T1000 (cell line): ENCODE data around the gene IKZF1.

Experiments
- DNase-seq: peaks from one replicate; lab custom pipeline; 2025; ENCODE audit warnings: mixed read lengths; lab: John Stamatoyannopoulos, UW

Gene IKZF1

DNA sequence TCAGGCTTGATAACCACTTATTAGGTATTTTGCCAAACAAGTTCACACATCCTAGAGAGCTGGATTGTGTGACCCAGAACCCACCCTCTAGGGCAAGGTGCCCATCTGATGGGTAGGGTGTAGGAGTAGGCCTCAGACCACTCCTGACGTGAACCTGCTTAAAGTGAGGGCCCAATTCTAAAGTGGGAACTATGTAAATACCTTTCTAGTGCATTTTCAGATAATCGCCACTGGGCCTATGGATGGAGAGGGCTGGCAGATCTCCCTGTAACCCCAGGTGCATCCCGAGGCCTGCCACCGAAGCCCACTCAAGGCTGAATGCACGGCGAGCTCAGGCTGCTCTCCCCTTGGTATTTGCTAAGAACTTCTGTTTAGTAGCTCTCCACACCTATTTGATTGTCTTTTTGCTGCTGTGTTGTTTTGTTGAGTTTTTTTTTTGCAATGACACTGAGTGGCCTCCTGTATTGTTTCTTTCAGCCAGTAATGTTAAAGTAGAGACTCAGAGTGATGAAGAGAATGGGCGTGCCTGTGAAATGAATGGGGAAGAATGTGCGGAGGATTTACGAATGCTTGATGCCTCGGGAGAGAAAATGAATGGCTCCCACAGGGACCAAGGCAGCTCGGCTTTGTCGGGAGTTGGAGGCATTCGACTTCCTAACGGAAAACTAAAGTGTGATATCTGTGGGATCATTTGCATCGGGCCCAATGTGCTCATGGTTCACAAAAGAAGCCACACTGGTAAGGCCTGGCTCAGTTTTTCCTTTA lies 71.7 kb downstream of the IKZF1 start:
- no peak for DNase-seq

DNA sequence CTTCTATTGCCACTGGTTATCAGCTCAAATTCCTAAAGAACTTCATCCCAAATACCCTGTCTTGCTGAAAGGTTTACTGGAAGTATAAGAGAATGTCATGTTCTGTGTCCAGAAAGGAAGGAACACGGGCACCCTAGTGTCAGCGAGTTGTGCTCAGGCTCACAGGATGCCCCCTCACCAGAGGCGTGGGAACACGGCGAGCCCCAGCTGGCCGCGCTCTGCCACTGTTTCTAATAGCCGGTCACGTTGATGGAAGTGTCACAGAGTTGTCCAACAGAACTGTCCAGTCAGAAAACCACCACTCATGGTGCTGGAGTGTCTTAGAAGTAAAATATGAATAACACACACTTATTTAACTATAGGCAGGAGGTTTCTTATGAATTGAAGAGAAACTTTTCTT lies 72.8 kb downstream of the IKZF1 start:
- no peak for DNase-seq

DNA sequence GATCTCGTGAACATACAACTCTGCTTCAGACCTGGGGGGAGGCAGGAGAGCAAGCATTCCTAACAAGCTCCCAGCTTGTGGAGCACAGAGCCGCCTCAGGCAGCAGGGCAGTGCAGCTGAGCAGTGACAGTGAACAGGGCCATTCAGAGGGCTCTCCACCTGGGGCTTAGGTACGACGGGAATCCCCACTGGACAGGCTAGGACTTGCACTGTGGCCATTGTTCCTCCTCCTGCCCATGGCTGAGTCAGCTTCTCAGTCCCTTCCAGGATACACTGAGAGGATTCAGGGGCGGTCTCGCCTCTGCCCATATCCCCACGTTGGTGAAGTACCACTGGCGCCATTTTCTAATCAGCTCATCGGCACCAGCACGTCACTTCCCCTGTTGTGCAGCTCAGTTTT lies 74.6 kb downstream of the IKZF1 start:
- DNase-seq: no peak

DNA sequence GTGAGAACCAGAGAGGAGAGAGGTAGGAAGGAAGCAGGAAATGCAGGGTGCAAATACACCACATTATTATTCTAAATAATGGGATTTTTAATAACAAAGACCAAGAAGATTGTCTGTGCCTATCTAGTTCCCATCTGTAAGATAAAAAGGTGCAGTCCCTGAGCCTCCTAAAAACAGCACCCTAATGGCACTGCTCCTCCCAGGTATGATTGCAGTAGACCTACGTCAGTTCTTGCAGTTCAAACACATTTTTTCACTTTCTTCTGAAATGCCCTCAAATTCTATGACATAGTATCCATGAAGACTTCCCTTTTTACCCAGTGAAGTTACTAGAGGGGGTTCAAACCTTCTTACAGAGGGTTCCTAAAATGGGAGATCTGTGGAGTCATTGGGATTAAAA lies 75.0 kb downstream of the IKZF1 start:
- DNase-seq: no peak

DNA sequence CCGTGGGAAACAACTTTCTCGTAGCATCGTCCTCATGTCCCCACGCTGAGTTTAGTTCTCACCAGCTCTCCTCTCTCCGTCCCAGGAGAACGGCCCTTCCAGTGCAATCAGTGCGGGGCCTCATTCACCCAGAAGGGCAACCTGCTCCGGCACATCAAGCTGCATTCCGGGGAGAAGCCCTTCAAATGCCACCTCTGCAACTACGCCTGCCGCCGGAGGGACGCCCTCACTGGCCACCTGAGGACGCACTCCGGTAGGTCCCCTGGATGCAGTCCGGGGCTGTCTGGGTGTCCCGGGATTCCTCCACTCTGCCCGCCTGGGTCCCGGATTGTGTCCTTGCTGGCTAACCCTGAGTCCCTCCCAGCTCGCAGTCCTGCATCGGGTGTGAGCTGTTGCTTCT lies 77.9 kb downstream of the IKZF1 start:
- DNase-seq: no peak

DNA sequence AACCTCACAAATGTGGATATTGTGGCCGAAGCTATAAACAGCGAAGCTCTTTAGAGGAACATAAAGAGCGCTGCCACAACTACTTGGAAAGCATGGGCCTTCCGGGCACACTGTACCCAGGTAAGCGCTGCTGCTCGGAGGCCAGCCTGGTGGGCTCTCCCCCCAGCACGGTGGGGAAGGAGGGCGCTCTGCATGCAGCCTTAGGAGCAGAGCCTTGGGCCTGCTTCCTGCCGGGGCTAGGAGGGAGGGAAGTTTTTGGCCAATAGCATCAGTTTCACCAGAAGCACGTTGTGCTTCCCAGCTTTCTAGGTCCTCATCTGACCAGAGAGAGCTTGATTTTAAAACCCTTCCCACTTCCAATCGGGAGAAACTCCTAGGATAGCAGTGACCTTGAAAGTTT lies 82.8 kb downstream of the IKZF1 start:
- no peak for DNase-seq

DNA sequence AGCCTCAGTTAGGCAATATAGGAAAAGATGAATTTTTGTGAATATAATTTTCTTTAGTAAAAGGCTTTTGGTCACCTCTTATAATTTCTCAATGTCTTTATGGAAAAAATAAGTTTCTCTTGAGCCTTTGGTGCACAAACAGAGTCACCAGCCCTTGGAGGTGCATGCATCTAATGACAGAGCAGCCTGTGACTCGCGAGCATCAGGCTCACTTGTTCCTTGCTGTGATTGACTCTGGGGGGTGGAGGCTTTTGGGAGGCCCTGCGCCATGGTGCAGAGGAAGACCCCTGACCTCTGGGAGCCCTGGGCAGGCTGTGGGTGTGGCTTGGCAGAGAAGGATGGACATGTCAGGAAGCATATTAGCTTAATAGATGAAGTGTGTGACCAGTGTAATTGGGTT lies 85.4 kb downstream of the IKZF1 start:
- DNase-seq: no peak

DNA sequence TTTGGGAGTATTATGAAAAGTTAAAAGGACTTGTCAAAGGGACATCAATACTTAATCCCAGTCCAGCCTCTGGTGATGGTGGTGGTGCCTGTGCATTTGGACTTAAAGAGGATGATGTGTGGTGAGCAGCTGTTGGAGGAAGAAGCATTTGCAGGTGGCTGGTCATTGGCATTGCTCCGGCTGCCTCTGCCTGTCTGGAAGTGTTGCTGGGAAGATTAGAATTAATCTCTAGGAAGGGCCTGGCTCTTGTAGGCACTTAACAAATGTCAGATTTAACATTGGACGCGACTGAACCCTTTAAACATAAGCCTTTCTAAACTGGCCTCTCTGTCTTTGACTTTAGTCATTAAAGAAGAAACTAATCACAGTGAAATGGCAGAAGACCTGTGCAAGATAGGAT lies 86.9 kb downstream of the IKZF1 start:
- DNase-seq: no peak

DNA sequence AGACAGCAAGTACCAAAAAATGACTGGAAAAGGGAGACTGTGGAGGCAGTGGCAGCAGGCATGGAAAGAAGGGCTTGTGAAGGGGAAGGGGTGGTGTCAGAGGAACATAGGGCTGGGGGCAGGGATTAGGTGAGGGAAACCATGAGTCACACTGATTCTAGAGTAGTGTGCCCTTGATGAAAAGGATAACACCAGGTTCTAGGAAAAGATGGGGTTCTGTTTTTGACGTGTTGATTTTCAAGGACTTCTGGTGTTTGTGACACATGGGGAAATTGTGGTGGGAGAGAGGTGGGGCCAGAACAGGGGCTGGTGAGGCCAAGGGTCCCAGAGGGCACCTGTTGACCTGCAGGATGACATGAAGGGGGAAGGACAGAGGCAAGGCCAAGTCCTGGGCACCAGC lies 88.6 kb downstream of the IKZF1 start:
- no peak for DNase-seq

DNA sequence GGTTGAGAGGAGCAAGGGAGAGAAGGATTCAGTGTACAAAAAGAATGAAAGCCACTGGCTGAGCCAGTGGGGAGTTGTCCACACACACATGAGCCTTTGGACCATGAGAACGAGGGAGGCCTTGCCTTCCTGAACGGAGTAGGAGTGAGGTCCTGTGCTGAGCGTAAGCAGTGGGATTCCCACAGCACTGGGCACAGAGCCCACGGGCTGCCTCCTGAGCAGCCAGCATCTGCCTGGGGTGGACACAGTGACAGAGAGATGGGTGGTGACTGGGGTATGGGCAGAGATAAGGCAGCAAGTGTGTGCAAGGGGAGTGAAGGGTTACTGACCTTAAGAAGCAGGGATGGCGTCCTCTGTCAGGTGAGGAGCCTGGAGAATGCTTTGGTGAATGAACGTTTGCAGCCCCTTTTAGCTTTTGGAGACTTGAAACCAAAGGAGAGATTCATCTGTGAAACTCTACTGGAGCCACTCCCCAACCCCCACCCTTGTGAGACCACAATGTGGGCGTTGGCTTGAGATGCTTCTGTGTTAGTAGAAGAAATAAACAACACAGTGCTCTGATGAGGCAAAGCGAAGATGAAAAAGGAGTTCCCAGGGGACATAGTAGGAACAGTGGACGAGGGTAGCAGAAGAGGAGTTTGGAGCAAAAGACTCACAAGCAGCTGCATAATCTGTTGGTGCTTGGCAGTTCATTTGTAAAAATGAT lies 89.2 kb downstream of the IKZF1 start:
- DNase-seq: no peak

DNA sequence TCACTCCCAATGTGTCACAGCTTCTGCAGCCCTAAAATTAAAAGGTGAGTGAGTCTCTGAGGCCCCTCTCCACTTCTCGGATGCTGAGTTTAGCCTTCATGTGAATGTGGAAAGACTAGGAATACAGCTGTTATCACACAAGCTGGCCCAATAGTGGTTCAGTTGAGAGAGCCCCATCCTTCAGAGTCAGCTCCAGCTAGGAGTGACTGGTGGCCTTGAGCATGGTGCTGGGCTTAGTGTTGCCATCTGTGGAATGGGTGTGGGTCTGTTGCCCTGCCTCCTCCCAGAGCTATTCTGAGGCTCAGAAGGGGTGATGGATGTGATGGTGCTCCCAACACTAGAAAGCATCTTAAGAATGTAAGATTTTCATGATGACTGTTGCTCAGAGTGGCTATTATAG lies 89.8 kb downstream of the IKZF1 start:
- no peak for DNase-seq

DNA sequence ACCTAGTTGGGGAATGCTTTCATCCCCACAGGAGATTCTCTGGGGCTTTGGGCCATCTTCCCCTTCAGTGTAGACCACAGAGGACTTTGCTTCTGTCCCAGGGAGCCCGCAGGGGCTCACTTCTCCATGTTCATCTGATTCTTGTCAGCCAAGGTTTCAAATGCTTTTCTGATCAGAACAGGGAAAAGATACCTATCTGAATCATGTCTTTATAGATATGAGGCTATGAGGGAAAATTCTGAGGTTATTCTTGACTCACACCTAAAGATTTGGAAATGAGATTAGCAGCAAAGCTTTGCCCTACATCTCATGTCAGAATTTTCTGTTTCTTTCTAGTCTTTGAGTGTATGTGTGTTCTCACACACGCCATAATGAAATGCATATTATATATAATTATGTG lies 92.3 kb downstream of the IKZF1 start:
- DNase-seq: no peak

DNA sequence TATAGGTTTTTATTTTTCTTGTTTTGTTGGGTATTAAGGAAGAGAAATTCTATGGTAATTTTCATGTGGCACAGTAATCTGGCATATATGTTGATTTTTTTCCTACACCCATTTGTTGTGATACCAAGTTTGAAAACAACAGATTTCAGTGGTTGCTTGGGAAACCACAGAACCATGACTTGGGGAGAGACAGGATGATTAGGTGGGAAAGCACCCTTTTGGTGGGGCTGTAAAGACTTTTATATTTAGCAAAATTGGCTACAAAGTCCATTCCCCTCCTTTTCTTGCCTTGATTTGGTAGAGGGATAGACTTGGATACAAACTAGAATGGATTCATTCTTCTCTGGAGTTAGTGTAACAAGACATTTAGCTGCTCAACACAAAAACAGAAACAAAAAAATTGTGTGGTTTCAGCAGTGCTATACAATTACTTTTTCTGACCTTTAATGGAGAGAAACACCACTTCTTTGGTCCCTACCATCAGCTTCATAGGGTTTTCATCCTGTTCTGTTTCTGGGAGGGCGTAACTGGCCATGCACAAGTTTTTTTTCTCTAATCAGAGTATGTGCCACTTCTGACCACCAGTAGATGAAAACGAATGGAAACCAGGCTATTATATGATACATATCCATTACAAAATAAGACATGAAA lies 92.9 kb downstream of the IKZF1 start:
- DNase-seq: no peak

DNA sequence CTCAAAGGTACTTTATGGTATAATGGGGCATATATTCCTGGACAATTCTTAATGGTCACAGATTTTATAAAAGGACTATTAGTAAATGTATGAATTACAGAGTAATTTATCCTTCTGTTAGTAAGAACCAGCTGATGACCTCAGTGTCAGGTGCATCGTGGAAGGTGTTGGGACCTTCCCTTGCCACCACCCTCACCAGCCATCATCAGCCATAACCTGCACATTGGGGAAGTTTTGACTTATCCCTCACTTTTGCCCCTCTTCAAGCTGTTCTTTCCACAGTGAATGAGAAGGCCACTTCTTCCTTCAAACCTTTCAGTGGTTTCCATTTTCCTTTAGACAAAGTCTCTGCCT lies 93.4 kb downstream of the IKZF1 start:
- DNase-seq: no peak

DNA sequence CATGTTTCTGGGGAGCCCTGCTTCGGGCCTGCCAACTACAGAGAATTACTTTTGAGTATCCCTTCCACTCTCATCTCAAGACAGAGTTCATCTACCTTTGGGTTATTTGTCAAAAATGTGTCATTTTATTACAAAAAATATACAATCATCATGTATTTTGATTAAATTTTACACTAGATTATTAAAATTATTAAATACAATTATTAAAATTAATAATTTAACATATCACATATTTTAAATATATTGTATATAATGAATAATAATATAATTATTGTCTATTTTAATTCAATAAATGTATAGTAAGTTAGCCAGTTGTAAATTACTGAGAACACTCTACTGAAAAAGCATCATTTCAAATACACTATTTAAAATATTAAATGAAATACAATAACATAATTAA lies 94.7 kb downstream of the IKZF1 start:
- no peak for DNase-seq

DNA sequence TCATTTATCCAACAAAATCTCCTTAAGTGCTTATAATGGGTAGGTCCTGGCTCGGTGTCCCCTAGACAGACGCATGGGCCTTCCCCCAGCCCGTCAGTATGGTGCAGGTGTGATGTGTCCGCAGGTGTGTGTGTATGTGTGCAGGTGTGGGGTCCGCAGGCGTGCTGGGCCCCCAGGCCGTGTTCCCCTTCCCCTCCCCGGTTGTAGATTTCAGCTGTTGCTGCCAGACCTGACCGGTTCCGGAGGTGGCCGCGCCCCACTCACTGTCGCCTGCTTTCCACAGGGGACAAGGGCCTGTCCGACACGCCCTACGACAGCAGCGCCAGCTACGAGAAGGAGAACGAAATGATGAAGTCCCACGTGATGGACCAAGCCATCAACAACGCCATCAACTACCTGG lies 95.1 kb downstream of the IKZF1 start:
- DNase-seq: no peak

DNA sequence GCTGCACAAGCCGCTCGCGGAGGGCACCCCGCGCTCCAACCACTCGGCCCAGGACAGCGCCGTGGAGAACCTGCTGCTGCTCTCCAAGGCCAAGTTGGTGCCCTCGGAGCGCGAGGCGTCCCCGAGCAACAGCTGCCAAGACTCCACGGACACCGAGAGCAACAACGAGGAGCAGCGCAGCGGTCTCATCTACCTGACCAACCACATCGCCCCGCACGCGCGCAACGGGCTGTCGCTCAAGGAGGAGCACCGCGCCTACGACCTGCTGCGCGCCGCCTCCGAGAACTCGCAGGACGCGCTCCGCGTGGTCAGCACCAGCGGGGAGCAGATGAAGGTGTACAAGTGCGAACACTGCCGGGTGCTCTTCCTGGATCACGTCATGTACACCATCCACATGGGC lies 95.6 kb downstream of the IKZF1 start:
- DNase-seq: no peak

DNA sequence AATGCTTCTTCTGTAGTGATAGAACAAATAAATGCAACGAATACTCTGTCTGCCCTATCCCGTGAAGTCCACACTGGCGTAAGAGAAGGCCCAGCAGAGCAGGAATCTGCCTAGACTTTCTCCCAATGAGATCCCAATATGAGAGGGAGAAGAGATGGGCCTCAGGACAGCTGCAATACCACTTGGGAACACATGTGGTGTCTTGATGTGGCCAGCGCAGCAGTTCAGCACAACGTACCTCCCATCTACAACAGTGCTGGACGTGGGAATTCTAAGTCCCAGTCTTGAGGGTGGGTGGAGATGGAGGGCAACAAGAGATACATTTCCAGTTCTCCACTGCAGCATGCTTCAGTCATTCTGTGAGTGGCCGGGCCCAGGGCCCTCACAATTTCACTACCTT lies 99.9 kb downstream of the IKZF1 start:
- no peak for DNase-seq

DNA sequence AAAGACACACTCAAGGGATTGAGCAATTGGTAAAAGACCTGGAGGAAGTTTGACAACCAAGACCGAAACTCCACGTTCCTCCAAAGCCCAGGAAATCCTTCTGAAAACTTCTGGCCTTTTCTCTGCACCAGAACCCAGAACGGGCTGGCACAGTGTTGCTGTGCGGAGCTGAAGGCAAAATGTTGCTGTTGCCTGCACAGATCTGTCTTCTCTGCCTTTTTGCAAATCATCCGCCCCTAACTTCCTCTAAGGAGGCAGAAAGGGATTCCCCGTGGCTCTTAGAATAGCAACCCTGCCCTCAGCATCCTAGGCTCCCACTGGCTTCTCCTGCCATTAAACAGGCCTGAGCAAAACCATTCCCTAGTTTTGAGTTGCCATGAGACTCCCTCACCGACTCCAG lies 100.7 kb downstream of the IKZF1 start:
- no peak for DNase-seq

DNA sequence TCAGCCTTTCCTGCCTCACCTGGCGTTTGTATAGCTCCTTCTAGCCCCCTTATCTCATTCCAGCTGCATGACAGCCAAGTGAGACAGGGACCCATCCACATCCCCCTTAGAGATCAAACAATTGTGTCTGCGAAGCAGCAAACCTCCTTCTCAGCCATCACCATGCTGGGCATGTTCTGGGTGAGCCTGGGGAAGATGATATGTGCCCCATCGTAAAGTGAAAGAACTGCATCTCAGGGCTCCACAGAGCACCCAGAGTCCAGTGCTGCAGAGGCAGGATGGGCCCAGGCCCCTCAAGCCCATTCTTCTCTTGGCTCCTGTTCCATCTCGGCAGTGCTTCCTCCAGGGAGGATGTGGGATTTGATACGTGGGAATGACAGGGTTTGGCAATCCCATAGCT lies 102.4 kb downstream of the IKZF1 start:
- DNase-seq: no peak

DNA sequence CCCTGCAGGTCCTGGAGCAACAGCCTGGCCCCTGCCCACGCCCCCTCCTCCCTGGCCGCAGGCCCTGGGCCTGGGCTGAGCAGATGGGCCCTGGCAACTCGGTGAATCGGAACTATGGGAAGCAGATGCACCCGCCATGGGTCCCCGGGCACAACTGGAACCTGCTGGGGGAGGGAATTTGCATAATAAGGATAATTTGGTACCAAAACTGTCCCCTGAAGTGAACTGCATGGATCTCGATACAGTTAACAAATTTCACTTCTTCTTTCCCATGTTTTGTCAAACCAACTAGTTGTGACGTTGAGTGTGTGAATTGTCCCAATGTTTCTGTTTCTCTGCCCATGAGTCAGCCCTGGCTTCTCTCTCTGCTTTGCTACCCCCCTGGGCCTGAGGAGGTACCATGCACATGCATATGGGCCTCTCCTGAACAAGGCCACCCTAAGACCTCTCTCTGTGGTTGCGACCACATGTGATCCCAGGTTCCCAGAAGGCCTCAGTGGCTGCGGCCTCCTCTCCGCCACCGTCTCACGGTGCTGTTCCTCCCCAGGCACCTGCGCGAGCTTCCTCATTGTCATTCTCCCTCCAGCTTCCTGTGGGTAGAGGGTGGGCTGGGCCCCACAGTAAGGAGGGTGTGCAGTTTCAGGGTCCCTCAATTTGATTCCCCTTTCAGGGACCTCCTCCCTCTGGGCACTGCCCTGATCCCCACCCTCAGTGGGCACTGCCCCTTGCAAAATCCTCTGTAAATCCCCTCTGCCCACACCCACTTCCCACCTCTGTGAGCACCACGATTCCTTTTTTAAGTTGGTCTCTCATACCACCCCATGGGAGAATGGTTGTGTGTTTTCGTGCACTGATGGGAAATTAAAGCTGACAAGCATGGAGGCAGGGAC lies 105.6 kb downstream of the IKZF1 start:
- DNase-seq: no peak

DNA sequence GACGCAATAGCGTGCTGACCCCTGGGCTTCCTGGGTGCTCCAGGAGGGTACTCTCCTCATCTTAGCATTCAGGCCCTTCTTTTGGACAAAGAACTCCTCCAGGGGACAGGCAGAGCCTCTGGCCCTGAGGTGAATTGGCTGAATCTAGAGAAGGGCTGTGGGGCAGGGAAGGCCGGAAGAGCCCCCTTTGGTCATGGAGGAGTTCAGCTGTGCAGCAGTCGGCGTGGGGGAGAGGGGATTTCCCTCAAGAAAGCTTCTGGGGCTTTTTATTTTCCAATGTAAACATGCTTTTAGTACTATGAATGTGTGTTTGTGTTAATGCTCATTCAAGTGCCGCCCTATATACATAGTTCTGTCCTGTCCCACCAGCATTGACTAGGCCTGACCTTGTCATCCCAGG lies 106.8 kb downstream of the IKZF1 start:
- DNase-seq: no peak

DNA sequence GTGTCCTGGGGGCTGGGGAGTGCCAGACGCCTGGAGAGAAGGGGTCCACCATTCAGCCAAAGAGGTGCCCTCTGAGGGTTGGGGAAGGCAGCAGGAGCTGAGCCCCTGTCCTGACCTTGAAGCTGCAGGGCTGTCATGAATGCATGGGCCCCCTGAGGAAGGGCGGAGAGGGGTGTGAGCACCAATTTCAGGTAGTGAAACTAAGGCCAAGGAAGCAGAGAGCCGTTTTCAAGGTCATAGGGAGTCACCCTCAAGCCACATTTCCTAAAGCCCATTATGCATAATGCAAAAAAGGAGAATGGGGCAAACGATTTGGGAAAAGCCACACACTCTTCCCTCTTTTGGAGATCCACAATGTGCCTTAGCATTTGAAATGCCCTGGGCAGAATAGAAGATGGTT lies 108.5 kb downstream of the IKZF1 start:
- DNase-seq: no peak
